SK-N-SH (cell line): ENCODE measurements around the gene ZNF648. TPM values are rescaled to one million over a fixed set of nuclear protein-coding genes. Genes with fewer than 3 reads are reported as not detected.

Experiments
- CTCF ChIA-PET: fragments of 300-600, 350-600 bp; formaldehyde crosslinking; extraction: SDS; loops from one replicate; lab custom pipeline; 2021; lab: Yijun Ruan, JAX
- POLR2A ChIA-PET: fragments of 350-600 bp; sonication (Branson Sonifier 250); formaldehyde crosslinking; extraction: SDS; loops from one replicate; lab custom pipeline; 2020; ENCODE audit warnings: antibody characterized with exemption, inconsistent platforms; lab: Yijun Ruan, JAX
- DNase-seq: peaks from one replicate; pipeline ENCODE4 v3.0.0; 2012
- H2AFZ ChIP-seq: fragments of 200-600 bp; sonication (generic); 2 replicates; pipeline ENCODE4 v1.8.1; 2016; ENCODE audit warnings: antibody characterized with exemption, mild to moderate bottlenecking, low read depth
- H3F3A ChIP-seq: fragments of 200-600 bp; sonication (generic); replicated peaks from 2 replicates; pipeline ENCODE3; 2016; ENCODE audit warnings: antibody characterized with exemption, mild to moderate bottlenecking; ENCODE audit not compliant: insufficient read depth
- H3K27ac ChIP-seq, 2 experiments: fragments of 200-500 bp in 1 of 2; fragments of 200-600 bp in 1 of 2; sonication (Bioruptor generic) in 1 of 2; sonication (generic), shearing (Covaris generic) in 1 of 2; 2 replicates each; pipeline versions ENCODE4 v1.5.1 to v1.6.1; 2014 to 2016; ENCODE audit warnings: low read depth in 2 of 2, inconsistent platforms in 1 of 2, low read length in 1 of 2, mild to moderate bottlenecking in 1 of 2, mixed read lengths in 1 of 2
- H3K27me3 ChIP-seq: fragments of 200-600 bp; sonication (generic), shearing (Covaris generic); 2 replicates; pipeline ENCODE4 v1.6.1; 2016; ENCODE audit warnings: mixed run types; ENCODE audit not compliant: insufficient read depth
- H3K36me3 ChIP-seq, 2 experiments: fragments of 200-500 bp in 1 of 2; fragments of 200-600 bp in 1 of 2; sonication (Bioruptor generic) in 1 of 2; sonication (generic) in 1 of 2; replicated peaks in 1 of 2; 2 replicates each; pipeline versions ENCODE3 to v1.5.1; 2014 to 2016; ENCODE audit warnings: low read length in 1 of 2, mild to moderate bottlenecking in 1 of 2; ENCODE audit not compliant: insufficient read depth in 2 of 2, control insufficient read depth in 1 of 2
- H3K4me1 ChIP-seq, 2 experiments: fragments of 200-500 bp in 1 of 2; fragments of 200-600 bp in 1 of 2; sonication (Bioruptor generic) in 1 of 2; sonication (generic), shearing (Covaris generic) in 1 of 2; 2 replicates each; pipeline versions ENCODE4 v1.5.1 to v1.6.1; 2014 to 2016; ENCODE audit warnings: low read depth in 1 of 2, low read length in 1 of 2, mixed run types in 1 of 2; ENCODE audit not compliant: insufficient read depth in 2 of 2, control insufficient read depth in 1 of 2
- H3K4me2 ChIP-seq: fragments of 200-600 bp; sonication (generic), shearing (Covaris generic); 2 replicates; pipeline ENCODE4 v1.6.1; 2017; ENCODE audit warnings: mixed run types
- H3K4me3 ChIP-seq, 2 experiments: fragments of 200-500 bp in 1 of 2; fragments of 200-600 bp in 1 of 2; sonication (Bioruptor generic) in 1 of 2; sonication (generic), shearing (Covaris generic) in 1 of 2; 2 replicates each; pipeline versions ENCODE4 v1.5.1 to v1.8.1; 2014 to 2016; ENCODE audit warnings: low read depth in 2 of 2, inconsistent platforms in 1 of 2, low read length in 1 of 2, mild to moderate bottlenecking in 1 of 2, mixed read lengths in 1 of 2, moderate library complexity in 1 of 2
- H3K79me2 ChIP-seq: fragments of 200-600 bp; sonication (generic); 2 replicates; pipeline ENCODE4 v1.8.1; 2017; ENCODE audit warnings: mild to moderate bottlenecking; ENCODE audit not compliant: insufficient read depth
- H3K9ac ChIP-seq: fragments of 200-600 bp; sonication (generic); 2 replicates; pipeline ENCODE4 v1.6.1; 2017; ENCODE audit warnings: mixed run types
- H3K9me2 ChIP-seq: fragments of 200-600 bp; sonication (generic); 2 replicates; pipeline ENCODE4 v1.6.1; 2017; ENCODE audit warnings: mixed run types
- H3K9me3 ChIP-seq: fragments of 200-600 bp; sonication (generic); 2 replicates; pipeline ENCODE4 v1.6.1; 2017; ENCODE audit warnings: mixed run types, mild to moderate bottlenecking, moderate library complexity
- H4K20me1 ChIP-seq: fragments of 200-600 bp; sonication (generic); 2 replicates; pipeline ENCODE4 v1.6.1; 2017; ENCODE audit warnings: mild to moderate bottlenecking, mixed run types; ENCODE audit not compliant: insufficient read depth
- CHD2 ChIP-seq: fragments of 150-350 bp; IDR thresholded peaks from 2 replicates; pipeline ENCODE4 v1.6.1; 2018; ENCODE audit warnings: low read length; ENCODE audit not compliant: partially characterized antibody
- EZH2phosphoT487 ChIP-seq: fragments of 200-600 bp; sonication (generic); IDR thresholded peaks from 2 replicates; pipeline ENCODE4 v1.6.1; 2017; ENCODE audit warnings: low read depth, mixed run types, mild to moderate bottlenecking, antibody characterized with exemption, moderate library complexity, borderline replicate concordance
- FOXJ3 ChIP-seq: sonication (generic); formaldehyde crosslinking; IDR thresholded peaks from 2 replicates; pipeline ENCODE4 v1.5.1; 2020; ENCODE audit warnings: mild to moderate bottlenecking, missing genetic modification reagents
- MEF2A ChIP-seq: IDR thresholded peaks from 2 replicates; pipeline ENCODE4 v1.4.0; 2012; ENCODE audit warnings: low read depth, borderline replicate concordance
- NFIC ChIP-seq: IDR thresholded peaks from 2 replicates; pipeline ENCODE4 v1.4.0; 2012; ENCODE audit warnings: borderline replicate concordance
- NRF1 ChIP-seq: IDR thresholded peaks from 2 replicates; pipeline ENCODE4 v1.6.1; 2012; ENCODE audit warnings: low read depth, mild to moderate bottlenecking, low read length
- RAD21 ChIP-seq: IDR thresholded peaks from 2 replicates; pipeline ENCODE4 v1.6.1; 2012; ENCODE audit warnings: mild to moderate bottlenecking, low read length
- RCOR1 ChIP-seq: fragments of 150-350 bp; IDR thresholded peaks from 2 replicates; pipeline ENCODE4 v1.6.1; 2017; ENCODE audit warnings: antibody characterized with exemption, low read length
- TCF12 ChIP-seq: IDR thresholded peaks from 2 replicates; pipeline ENCODE4 v1.4.0; 2012
- YY1 ChIP-seq: IDR thresholded peaks from 2 replicates; pipeline ENCODE4 v1.4.0; 2012; ENCODE audit warnings: low read depth, mild to moderate bottlenecking
- WGBS: methylation state at CpG from one replicate; pipeline ENCODE4 v1.1.6; 2017; ENCODE audit warnings: low lambda C conversion rate; 5-methylcytosine and 5-hydroxymethylcytosine counted together
- polyA plus RNA-seq, 3 experiments: library from polyadenylated mRNA; depleted of rRNA; stranded (reverse); fragments of >200 nt; gene quantifications; 2 replicates each; pipeline ENCODE4 v1.2.3, GENCODE V29; 2012
- TF ChIP-seq, protein P1 (sequence below): fragments of 200-600 bp; sonication (generic); IDR thresholded peaks from 2 replicates; pipeline ENCODE4 v1.6.1; 2017; ENCODE audit warnings: antibody characterized with exemption, mild to moderate bottlenecking, moderate library complexity
- TF ChIP-seq, protein P2 (sequence below): IDR thresholded peaks from 2 replicates; pipeline ENCODE4 v1.6.1; 2012; ENCODE audit warnings: mild to moderate bottlenecking, low read depth, low read length, moderate library complexity

The ZNF648 gene, protein sequence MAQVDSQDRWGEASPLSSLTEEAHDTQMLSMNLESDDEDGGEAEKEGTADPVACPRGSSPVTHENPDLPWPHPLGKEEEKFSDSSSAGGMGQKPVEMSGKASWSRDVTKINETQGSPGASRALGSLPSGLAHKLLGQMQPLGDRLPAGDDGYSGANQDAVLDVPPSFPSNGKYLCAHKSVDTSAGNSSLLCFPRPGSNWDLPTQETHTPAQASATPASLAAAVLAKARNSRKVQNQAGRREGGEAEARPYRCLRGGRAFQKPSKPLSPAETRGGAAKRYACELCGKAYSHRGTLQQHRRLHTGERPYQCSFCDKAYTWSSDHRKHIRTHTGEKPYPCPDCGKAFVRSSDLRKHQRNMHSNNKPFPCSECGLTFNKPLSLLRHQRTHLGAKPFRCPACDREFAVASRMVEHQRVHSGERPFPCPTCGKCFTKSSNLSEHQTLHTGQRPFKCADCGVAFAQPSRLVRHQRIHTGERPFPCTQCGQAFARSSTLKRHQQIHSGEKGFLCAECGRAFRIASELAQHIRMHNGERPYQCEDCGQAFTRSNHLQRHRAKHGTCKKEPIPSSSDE
- not detected in 2 replicates for polyA plus RNA-seq (2012; rRNA removed)
- not detected in 2 replicates for polyA plus RNA-seq (2012; cell fraction: cytosol; rRNA removed)
- polyA plus RNA-seq (2012; cell fraction: nucleus; rRNA removed): 0.01 TPM in 1 of 2 replicates, not detected in the other

DNA sequence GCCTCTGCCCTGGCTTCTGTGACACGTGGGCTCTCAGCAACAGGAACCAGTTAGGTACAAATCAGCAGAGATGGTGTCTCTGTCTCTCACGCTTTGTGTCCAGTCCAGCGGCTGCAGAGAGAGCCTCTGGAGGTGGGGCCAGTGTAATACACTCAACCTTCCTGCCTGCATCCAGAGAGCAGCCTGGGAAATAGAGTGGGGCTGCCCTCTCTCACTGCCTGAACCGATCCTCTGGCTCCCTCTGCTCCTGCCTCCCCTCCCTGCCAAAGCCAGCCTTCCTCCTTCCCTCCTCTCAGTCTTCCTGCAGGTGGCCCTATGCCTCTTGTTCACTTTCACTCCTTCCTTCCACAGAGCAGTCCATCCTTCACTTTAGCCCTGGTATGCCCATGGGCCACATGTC is at the start of gene ZNF648:
TSS of gene ZNF648 (minus strand) at position 119 of the 400 bp plus-strand sequence. CDS start 3,702 bp downstream, outside the sequence.
- H3K9ac ChIP-seq: no peak within 1 kb of the TSS
- no peaks in the 10 kb centered on the region for H3K9me3 ChIP-seq
- no peak within 1 kb of the TSS for H3K27ac ChIP-seq
- no peaks in the 10 kb centered on the region for H3K79me2 ChIP-seq
- CTCF ChIA-PET: interaction anchor here (1.2 kb wide), 1 partner anchor 583 kb away, joined by 4 read pairs; no protein-coding TSS in a partner anchor
- H3K4me1 ChIP-seq: no peaks in the 10 kb centered on the region; a peak in 1 of 4 replicates
- no peaks in the 10 kb centered on the region for H3K36me3 ChIP-seq
- TF ChIP-seq NFIC: no peak
- TF ChIP-seq, protein P1, sequence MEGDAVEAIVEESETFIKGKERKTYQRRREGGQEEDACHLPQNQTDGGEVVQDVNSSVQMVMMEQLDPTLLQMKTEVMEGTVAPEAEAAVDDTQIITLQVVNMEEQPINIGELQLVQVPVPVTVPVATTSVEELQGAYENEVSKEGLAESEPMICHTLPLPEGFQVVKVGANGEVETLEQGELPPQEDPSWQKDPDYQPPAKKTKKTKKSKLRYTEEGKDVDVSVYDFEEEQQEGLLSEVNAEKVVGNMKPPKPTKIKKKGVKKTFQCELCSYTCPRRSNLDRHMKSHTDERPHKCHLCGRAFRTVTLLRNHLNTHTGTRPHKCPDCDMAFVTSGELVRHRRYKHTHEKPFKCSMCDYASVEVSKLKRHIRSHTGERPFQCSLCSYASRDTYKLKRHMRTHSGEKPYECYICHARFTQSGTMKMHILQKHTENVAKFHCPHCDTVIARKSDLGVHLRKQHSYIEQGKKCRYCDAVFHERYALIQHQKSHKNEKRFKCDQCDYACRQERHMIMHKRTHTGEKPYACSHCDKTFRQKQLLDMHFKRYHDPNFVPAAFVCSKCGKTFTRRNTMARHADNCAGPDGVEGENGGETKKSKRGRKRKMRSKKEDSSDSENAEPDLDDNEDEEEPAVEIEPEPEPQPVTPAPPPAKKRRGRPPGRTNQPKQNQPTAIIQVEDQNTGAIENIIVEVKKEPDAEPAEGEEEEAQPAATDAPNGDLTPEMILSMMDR: no peak
- no peak for TF ChIP-seq RCOR1
- no peak for TF ChIP-seq NRF1
- TF ChIP-seq CHD2: no peak
- TF ChIP-seq, protein P2, sequence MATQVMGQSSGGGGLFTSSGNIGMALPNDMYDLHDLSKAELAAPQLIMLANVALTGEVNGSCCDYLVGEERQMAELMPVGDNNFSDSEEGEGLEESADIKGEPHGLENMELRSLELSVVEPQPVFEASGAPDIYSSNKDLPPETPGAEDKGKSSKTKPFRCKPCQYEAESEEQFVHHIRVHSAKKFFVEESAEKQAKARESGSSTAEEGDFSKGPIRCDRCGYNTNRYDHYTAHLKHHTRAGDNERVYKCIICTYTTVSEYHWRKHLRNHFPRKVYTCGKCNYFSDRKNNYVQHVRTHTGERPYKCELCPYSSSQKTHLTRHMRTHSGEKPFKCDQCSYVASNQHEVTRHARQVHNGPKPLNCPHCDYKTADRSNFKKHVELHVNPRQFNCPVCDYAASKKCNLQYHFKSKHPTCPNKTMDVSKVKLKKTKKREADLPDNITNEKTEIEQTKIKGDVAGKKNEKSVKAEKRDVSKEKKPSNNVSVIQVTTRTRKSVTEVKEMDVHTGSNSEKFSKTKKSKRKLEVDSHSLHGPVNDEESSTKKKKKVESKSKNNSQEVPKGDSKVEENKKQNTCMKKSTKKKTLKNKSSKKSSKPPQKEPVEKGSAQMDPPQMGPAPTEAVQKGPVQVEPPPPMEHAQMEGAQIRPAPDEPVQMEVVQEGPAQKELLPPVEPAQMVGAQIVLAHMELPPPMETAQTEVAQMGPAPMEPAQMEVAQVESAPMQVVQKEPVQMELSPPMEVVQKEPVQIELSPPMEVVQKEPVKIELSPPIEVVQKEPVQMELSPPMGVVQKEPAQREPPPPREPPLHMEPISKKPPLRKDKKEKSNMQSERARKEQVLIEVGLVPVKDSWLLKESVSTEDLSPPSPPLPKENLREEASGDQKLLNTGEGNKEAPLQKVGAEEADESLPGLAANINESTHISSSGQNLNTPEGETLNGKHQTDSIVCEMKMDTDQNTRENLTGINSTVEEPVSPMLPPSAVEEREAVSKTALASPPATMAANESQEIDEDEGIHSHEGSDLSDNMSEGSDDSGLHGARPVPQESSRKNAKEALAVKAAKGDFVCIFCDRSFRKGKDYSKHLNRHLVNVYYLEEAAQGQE: no peak
- TF ChIP-seq RAD21: no peak
- no peak for TF ChIP-seq MEF2A
- TF ChIP-seq YY1: no peak
- no peak for TF ChIP-seq EZH2phosphoT487
- TF ChIP-seq FOXJ3 (CRISPR knock-in tag): no peak
- TF ChIP-seq TCF12: no peak
- TF ChIP-seq, all 33 proteins: peak for 0
- Histone ChIP-seq H3K4me2 (no peak within 1 kb of the TSS), H2AFZ (no peak within 1 kb of the TSS), H3K27me3 (no peaks in the 10 kb centered on the region), H3K4me3 (no peak within 1 kb of the TSS), H4K20me1 (no peaks in the 10 kb centered on the region), H3K9me2 (no peaks in the 10 kb centered on the region), H3F3A (no peaks in the 10 kb centered on the region)
- no peak for DNase-seq
- POLR2A ChIA-PET: no interaction called here
- 17% methylated on average over 4 of the region's 4 CpGs for WGBS
